Activated T-helper 17 cell treated with anti-CD3 and anti-CD28 coated beads, Interleukin-2, amount 50 U/mL, for 72 hours (primary cell): ENCODE data around the gene HIVEP2. TPM values are rescaled to one million over a fixed set of nuclear protein-coding genes. Genes with fewer than 3 reads are reported as not detected.
A peak's percentile ranks its signal among the peaks of the same experiment; 100 is the strongest.

Experiments used
- ATAC-seq: fragments of 150-1000 bp; cut with Tn5 transposase; replicated peaks from 2 replicates; pipeline ENCODE4 v1.10.0; 2021; ENCODE audit warnings: mild to moderate bottlenecking, moderate library complexity
- H3K27ac Mint-ChIP-seq: one replicate; pipeline ENCODE4 v1.8.0; 2022; ENCODE audit warnings: mixed read lengths
- H3K27me3 Mint-ChIP-seq: one replicate; pipeline ENCODE4 v1.8.0; 2022; ENCODE audit warnings: mixed read lengths
- H3K36me3 Mint-ChIP-seq: one replicate; pipeline ENCODE4 v1.8.0; 2022; ENCODE audit warnings: low read depth, mild to moderate bottlenecking, mixed read lengths
- H3K4me1 Mint-ChIP-seq: one replicate; pipeline ENCODE4 v1.8.0; 2022; ENCODE audit warnings: mixed read lengths
- H3K4me3 Mint-ChIP-seq: one replicate; pipeline ENCODE4 v1.8.0; 2022; ENCODE audit warnings: mild to moderate bottlenecking, mixed read lengths
- H3K9me3 Mint-ChIP-seq: one replicate; pipeline ENCODE4 v1.8.0; 2022; ENCODE audit warnings: mixed read lengths
- total RNA-seq, 2 donors: library from RNA; stranded (reverse); gene quantifications; one replicate each; pipeline ENCODE4 v1.2.3, GENCODE V29; 2022

HIVEP2 gene
- total RNA-seq, 2 donors from 2014 or later = 33.0 to 53.5 TPM

DNA sequence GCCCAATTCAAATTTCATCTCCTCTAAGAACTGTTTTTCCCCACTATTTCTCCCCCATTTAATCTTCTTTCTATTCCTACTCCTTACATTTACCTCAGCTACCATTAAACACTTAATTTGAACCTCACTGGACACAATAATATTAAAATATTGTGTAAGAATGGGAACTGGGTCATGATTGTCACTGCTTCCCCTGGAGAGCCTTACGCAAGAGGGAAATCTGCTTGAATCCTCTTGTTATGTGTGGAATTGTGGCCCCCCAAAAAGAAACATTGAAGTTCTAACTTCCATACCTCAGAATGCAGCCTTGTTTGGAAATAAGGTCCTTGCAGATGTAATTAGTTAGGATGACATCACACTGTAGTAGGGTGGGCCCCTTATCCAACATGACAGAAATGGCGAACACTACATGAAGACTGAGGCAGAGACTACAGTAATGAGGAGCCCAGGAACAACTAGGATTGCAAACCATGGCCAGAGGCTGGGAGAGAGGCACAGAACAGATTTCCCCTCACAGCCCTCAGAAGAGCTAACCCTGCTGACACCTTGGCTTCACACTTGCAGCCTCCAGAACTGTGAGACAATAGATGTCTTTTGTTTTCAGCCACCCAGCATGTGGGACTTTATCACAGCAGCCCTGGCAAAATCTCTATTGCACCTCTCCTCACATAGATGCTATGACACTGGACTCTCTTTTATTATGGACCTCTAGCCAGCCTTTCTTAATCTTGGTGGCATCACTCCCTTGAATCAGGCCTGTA is 29.9 kb downstream of the HIVEP2 start:
- peak overlapping the region; percentile 31 for H3K27ac Mint-ChIP-seq
- no peaks in the 10 kb centered on the region for H3K27me3 Mint-ChIP-seq
- peak overlapping the region; percentile 75 for H3K4me3 Mint-ChIP-seq
- H3K36me3 Mint-ChIP-seq = peaks cover 66% of the 10 kb centered on the region
- H3K4me1 Mint-ChIP-seq = peaks cover 68% of the 10 kb centered on the region
- ATAC-seq = no peak
- no peaks in the 10 kb centered on the region for H3K9me3 Mint-ChIP-seq

GRCh38 chr6:142914369-142914768 is 30.6 kb downstream of the HIVEP2 start:
- ATAC-seq = peak; percentile 36
- no peaks in the 10 kb centered on the region for H3K27me3 Mint-ChIP-seq
- peak overlapping the region; percentile 31 for H3K27ac Mint-ChIP-seq
- H3K36me3 Mint-ChIP-seq = peaks cover 66% of the 10 kb centered on the region
- no peaks in the 10 kb centered on the region for H3K9me3 Mint-ChIP-seq
- peaks cover 69% of the 10 kb centered on the region for H3K4me1 Mint-ChIP-seq
- peak overlapping the region; percentile 75 for H3K4me3 Mint-ChIP-seq

GRCh38 chr6:142913511-142914047 is 31.4 kb downstream of the HIVEP2 start:
- Mint-ChIP-seq H3K9me3 (no peaks in the 10 kb centered on the region), H3K36me3 (peaks cover 58% of the 10 kb centered on the region), H3K27ac (peak overlapping the region; percentile 95), H3K27me3 (no peaks in the 10 kb centered on the region), H3K4me3 (peak overlapping the region; percentile 75), H3K4me1 (peaks cover 64% of the 10 kb centered on the region)
- ATAC-seq = peak; percentile 79

- Mint-ChIP-seq H3K4me3 (peak overlapping the region; percentile 75), H3K9me3 (no peaks in the 10 kb centered on the region), H3K27ac (peak overlapping the region; percentile 95), H3K36me3 (peaks cover 58% of the 10 kb centered on the region), H3K27me3 (no peaks in the 10 kb centered on the region), H3K4me1 (peaks cover 64% of the 10 kb centered on the region)
- ATAC-seq = peak; percentile 76
Measured at GRCh38 chr6:142913036-142913510, 31.9 kb downstream of the HIVEP2 start.

DNA sequence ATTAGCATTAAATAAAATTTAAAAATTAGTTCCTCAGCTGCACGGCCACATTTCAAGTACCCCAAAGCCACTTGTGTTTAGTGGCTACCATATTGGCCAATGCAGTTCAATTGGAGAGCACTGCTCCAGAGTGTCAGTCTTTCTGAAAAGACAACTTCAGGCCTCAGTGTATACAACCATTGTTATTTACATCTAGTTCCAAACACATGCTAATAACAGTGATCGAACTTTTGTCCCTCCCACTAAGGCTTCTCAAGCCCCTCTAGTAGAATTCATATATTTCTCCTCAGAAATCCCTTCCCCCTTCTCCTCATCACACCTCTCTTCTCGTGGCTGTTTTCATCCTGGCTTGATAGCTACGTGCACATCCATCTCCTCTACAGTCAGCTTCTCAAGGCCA is 32.9 kb downstream of the HIVEP2 start:
- Mint-ChIP-seq H3K27ac (peak overlapping the region; percentile 95), H3K4me3 (peak overlapping the region; percentile 75), H3K27me3 (no peaks in the 10 kb centered on the region), H3K4me1 (peaks cover 66% of the 10 kb centered on the region), H3K36me3 (peaks cover 58% of the 10 kb centered on the region), H3K9me3 (no peaks in the 10 kb centered on the region)
- ATAC-seq = no peak

DNA sequence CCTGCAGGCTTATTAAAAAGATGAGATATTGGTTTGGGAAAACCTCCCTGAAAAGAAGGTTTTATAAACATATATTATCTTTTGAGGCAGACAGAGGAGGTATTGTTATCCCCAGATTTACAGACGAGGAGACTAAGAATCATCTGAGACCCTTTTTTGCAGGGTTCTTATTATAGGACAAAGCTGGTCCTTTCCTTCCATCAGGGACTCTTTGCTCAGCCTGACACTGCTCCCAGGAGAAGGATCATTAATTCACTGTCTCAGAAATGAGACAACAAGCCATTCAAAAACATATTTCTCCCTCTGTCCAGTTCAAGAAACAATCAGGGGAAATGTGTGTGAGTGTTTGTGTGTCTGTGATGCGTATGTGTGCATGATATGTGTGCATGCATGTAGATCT is 33.5 kb downstream of the HIVEP2 start:
- no peaks in the 10 kb centered on the region for H3K27me3 Mint-ChIP-seq
- H3K4me1 Mint-ChIP-seq = peaks cover 69% of the 10 kb centered on the region
- H3K4me3 Mint-ChIP-seq = peak overlapping the region; percentile 75
- no peak for ATAC-seq
- H3K36me3 Mint-ChIP-seq = peaks cover 62% of the 10 kb centered on the region
- H3K27ac Mint-ChIP-seq = no peak overlapping the region
- H3K9me3 Mint-ChIP-seq = no peaks in the 10 kb centered on the region

DNA sequence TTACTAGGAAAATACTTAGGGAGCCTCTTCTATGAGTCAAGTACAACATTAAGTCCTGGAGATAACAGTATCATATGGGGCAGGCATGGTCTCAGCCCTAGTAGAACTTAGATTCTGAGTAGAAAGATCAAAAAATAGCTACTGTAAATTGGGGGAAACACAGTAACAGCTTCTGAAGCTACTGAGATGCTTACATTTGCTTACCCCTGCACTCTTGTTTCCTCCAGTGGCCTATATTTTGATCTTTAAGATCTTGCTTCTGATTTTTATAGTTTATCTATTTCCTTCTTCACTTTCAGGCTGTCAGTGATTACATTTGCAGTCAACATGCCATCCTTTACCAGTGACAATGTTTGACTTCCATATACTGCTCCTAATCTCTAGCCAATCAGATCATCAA is 35.3 kb downstream of the HIVEP2 start:
- H3K27me3 Mint-ChIP-seq = no peaks in the 10 kb centered on the region
- peaks cover 54% of the 10 kb centered on the region for H3K36me3 Mint-ChIP-seq
- no peak for ATAC-seq
- H3K27ac Mint-ChIP-seq = peak overlapping the region; percentile 70
- peak overlapping the region; percentile 75 for H3K4me3 Mint-ChIP-seq
- no peaks in the 10 kb centered on the region for H3K9me3 Mint-ChIP-seq
- H3K4me1 Mint-ChIP-seq = peaks cover 53% of the 10 kb centered on the region

- no peak overlapping the region for H3K4me3 Mint-ChIP-seq
- ATAC-seq = no peak
- no peaks in the 10 kb centered on the region for H3K27me3 Mint-ChIP-seq
- peak overlapping the region; percentile 90 for H3K27ac Mint-ChIP-seq
- peaks cover 54% of the 10 kb centered on the region for H3K36me3 Mint-ChIP-seq
- no peaks in the 10 kb centered on the region for H3K9me3 Mint-ChIP-seq
- H3K4me1 Mint-ChIP-seq = peaks cover 58% of the 10 kb centered on the region
Measured at GRCh38 chr6:142908235-142908634, 36.7 kb downstream of the HIVEP2 start.

- peak; percentile 45 for ATAC-seq
- Mint-ChIP-seq H3K9me3 (no peaks in the 10 kb centered on the region), H3K27me3 (no peaks in the 10 kb centered on the region), H3K4me3 (no peak overlapping the region), H3K36me3 (peaks cover 51% of the 10 kb centered on the region), H3K4me1 (peaks cover 59% of the 10 kb centered on the region), H3K27ac (peak overlapping the region; percentile 90)
Measured at GRCh38 chr6:142907544-142907943, 37.4 kb downstream of the HIVEP2 start.

DNA sequence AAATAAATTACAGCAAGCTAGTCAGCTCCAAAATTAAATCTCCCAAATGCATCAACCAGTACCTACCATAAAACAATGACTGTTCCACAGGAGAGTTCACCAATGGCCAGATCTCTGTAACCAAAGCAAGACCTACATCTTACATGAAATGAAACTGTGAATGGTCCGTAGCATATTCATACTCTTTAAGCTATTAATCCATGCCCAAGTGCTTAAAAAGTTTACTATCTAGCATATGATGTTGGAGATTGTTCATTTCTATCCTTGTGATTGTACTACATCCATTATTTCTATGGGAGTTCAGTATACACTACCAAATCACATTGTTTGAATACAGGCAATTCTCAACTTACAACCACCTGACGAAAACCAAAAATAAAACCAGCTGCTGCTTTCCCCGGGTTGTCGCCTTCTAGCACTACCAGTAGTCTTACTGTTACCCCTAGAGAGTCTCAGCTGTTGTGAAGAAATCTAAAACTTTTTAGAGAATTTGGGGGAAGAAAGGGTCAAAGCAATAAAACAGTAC is 38.0 kb downstream of the HIVEP2 start:
- peaks cover 51% of the 10 kb centered on the region for H3K36me3 Mint-ChIP-seq
- H3K9me3 Mint-ChIP-seq = no peaks in the 10 kb centered on the region

DNA sequence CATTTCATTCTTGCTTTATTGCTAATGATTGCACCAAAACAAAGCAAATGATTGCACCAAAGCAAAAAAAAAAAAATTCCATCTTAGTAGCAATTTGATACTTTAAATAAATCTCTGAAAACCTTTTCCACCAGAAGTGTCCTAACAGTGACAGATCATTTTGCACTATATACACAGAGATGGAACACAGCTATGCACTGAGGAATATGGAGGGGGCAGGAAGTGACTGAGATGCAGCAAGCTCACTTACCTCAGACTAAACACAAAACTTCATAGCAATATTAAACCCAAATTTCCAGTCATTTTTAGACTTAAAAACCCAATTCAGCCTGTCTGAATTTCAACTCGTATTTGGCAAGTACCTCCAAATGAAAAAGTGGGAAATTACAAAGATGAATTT is 41.2 kb downstream of the HIVEP2 start:
- H3K4me1 Mint-ChIP-seq = peaks cover 50% of the 10 kb centered on the region
- H3K36me3 Mint-ChIP-seq = peaks cover 59% of the 10 kb centered on the region
- no peaks in the 10 kb centered on the region for H3K9me3 Mint-ChIP-seq

More for the DNA sequence above, 38.0 kb downstream of the HIVEP2 start:
- Mint-ChIP-seq H3K27ac (peak overlapping the region; percentile 90), H3K4me3 (no peak overlapping the region), H3K27me3 (no peaks in the 10 kb centered on the region), H3K4me1 (peaks cover 59% of the 10 kb centered on the region)
- ATAC-seq = peak; percentile 48

DNA sequence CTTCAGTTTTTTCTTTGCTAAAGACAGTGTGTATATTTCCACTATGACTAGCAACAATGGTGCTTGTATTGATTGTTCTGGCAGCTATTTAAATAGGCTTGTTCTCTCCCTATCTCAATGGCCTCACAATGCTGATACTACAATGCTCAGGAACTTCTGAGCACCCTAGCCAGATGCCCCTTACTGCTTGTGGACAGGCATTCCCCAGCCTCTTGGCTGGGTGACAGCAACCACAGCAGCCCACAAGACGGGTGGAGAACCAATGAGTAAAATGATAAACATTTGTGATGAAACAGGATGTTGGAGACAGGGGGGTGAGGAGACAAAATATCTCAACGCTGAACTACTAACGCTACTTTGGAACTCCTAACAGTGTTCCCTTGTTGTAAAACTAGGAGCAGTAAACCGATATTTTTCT is 42.3 kb downstream of the HIVEP2 start:
- H3K4me3 Mint-ChIP-seq = no peak overlapping the region
- peak; percentile 74 for ATAC-seq
- no peaks in the 10 kb centered on the region for H3K27me3 Mint-ChIP-seq
- peaks cover 49% of the 10 kb centered on the region for H3K36me3 Mint-ChIP-seq
- no peaks in the 10 kb centered on the region for H3K9me3 Mint-ChIP-seq
- peaks cover 41% of the 10 kb centered on the region for H3K4me1 Mint-ChIP-seq
- H3K27ac Mint-ChIP-seq = peak overlapping the region; percentile 93

More for the DNA sequence above, 41.2 kb downstream of the HIVEP2 start:
- H3K27ac Mint-ChIP-seq = peak overlapping the region; percentile 93
- ATAC-seq = peak; percentile 34
- H3K27me3 Mint-ChIP-seq = no peaks in the 10 kb centered on the region
- no peak overlapping the region for H3K4me3 Mint-ChIP-seq

DNA sequence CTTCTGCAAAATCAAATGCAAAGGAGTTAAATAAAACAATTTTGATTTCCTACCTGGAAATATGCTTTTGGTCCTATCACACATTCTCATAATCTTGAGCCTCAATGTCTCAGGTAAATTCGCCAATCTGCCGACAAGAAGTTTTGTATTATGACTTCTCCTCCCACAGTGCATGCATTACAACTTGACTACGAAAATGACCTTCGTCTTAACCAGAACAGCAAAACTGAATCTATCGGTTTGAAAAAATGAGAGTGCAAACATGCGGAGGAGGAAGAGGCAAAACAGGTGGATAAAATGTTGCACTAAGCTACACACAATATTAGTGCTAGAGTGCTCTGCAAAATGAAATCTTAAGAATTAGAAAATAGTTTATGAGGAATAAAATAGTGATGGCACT is 43.4 kb downstream of the HIVEP2 start:
- H3K36me3 Mint-ChIP-seq = peaks cover 39% of the 10 kb centered on the region
- no peaks in the 10 kb centered on the region for H3K9me3 Mint-ChIP-seq
- H3K27me3 Mint-ChIP-seq = no peaks in the 10 kb centered on the region
- H3K4me1 Mint-ChIP-seq = peaks cover 32% of the 10 kb centered on the region
- peak; percentile 43 for ATAC-seq
- peak overlapping the region; percentile 93 for H3K27ac Mint-ChIP-seq
- H3K4me3 Mint-ChIP-seq = no peak overlapping the region

DNA sequence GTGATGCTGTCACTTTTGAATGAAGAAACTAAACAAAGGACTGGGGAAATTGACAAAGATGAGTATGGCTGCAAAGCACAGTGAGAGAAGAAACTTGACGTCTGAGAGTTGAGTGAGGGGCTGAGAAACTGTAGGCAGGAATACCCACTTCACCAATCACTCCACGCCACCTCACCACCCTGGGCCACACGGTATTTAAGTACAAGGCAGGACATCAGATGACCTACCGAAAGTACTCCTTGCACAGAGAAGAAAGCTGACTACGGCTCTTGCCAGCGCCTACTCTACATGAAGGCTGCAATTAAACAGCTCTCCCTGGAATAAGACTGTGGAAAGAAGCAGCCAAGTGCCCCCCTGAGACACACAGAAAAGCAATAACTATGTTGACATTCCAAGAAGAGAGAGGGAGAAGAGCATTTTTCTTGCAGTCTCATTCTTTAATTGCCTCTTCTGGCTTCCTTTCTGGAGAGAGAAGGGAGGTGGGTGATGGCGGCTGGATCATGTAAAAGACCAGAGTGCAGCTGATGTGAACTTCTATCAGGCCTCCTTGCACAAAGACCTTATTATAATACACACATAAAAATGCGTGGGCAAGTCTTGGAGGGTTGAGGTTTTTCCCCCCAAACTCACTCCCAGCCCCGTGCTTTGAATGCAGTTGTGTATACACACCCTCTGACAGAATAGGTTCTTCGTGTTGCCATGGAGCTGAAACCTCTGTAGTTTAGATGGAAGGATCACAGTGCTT is 44.6 kb downstream of the HIVEP2 start:
- Mint-ChIP-seq H3K4me1 (peaks cover 31% of the 10 kb centered on the region), H3K27me3 (no peaks in the 10 kb centered on the region), H3K27ac (no peak overlapping the region), H3K4me3 (no peak overlapping the region), H3K9me3 (no peaks in the 10 kb centered on the region), H3K36me3 (peaks cover 38% of the 10 kb centered on the region)
- peak; percentile 2 for ATAC-seq
